Hindlimb muscle (tissue), 1 donor: ENCODE results near the gene PLCG2. TPM values are rescaled to one million over a fixed set of nuclear protein-coding genes. Genes with fewer than 3 reads are reported as not detected.

Experiments
- DNase-seq: peaks from one replicate; pipeline ENCODE4 v3.0.0-alpha.2; 2013
- polyA plus RNA-seq: library from polyadenylated mRNA; unstranded; fragments of 120-200 nt; gene quantifications from one replicate; pipeline ENCODE4 v1.2.1, GENCODE V29; 2013; ENCODE audit not compliant: insufficient read length

PLCG2 gene
- polyA plus RNA-seq, 1 donor, result 8.8 TPM

DNA sequence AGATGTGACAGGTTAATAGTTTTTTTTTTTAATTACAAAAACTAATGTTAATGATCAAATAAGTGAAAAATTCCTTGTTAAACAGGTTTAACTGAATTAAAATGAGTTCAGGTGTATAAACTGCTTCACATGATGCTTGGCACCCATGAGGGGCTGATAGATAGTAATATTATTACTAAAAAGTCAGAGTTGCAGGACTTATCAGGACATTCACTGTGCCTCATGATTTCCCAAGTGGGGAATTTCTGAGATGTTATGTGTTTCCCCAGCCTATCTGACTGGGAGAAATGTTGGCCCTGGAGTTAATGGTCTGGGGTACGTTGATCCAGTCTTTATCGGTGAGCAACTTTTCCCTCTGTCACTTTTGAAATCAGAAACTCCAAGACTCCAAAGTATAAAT lies 102.1 kb downstream of the PLCG2 start:
- DNase-seq, result no peak

DNA sequence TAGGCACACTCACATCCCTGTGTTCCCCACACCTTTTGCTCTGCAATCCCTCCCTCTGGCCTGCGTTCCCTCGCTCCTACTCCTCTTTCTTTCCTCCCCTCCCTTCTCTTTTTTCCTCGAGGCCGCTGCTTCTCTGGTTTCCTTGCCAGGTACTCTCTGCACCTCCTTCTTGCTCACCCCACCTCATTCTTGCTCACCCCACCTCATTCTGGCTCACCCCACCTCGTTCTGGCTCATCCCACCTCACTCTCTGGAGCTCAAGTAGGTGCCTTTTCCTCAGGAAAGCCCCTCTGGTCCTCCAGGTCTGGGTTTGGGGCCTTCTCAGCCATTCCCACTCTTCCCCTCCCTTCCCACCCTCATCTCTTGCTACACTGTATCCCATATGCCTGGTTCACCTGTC lies 103.5 kb downstream of the PLCG2 start:
- DNase-seq, result no peak

DNA sequence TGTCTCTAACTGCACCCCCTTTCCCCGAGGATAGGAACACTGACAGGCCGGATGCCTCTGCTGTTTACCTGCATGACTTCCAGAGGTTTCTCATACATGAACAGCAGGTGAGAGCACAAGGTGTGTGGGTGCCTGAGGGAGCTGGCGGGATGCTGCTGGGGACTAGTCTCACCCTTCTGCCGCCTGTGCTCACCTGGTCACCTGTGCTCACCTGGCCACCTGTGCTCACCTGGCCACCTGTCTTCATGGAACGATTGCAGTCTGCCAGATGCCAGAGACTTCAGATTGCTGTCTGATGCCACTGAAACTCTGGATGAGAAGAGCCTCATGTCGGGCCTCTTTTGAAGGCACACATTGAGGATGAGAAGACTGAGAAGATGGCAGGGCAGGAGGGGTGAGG lies 104.1 kb downstream of the PLCG2 start:
- DNase-seq, result no peak

GRCh38 chr16:81885976-81886586 lies 107.0 kb downstream of the PLCG2 start:
- no peak for DNase-seq

DNA sequence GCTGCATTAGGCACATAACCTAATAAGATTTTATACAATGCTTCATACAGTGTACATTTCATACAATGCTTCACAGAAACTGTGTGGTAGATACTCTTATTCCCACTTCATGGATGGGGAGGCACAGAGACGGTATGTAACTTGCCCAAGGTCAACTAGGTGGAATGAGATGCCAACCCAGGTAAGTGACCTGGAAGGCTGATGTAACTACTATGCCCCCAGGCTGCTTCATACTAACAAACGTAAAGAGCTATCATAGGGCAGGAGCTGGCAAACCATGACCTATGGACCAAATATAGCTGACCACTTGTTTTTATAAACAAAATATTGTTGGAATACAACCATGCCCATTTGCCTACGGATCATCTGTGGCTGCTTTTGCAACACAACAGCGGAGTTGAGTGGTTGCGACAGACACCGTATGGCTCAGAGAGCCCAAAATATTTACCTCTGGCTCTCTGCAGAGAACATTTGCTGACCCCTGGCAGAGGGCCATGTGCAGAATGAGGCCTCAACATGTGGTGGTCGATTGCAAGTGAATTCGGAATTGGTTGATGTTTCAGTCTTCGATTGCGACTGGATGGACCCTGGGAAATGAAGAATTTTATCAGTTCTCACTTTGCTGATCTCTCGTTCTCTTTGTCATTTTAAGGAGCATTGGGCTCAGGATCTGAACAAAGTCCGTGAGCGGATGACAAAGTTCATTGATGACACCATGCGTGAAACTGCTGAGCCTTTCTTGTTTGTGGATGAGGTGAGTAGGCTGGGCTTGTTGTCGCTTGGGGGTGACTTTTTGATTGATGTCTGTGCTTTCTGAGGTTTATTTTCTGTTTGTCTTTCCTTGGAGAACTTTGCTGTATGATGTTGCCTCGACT lies 109.7 kb downstream of the PLCG2 start:
- DNase-seq, result no peak

- DNase-seq, result no peak
Measured at GRCh38 chr16:81891736-81892364, 112.8 kb downstream of the PLCG2 start.

DNA sequence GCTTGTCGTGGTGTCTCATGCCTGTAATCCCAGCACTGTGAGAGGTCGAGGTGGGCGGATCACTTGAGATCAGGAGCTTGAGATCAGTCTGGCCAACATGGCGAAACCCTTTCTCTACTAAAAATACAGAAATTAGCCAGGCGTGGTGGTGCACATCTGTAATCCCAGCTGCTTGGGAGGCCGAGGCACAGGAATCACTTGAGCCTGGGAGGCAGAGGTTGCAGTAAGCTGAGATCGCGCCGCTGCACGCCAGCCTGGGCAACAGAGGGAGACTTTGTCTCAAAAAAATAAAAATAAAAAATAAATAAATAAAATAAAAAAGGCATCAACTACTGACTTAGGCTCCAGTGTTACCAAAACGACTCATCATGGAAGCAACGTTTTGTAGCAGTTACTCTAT lies 115.5 kb downstream of the PLCG2 start:
- DNase-seq, result no peak

GRCh38 chr16:81896902-81897301 lies 117.8 kb downstream of the PLCG2 start:
- no peak for DNase-seq

DNA sequence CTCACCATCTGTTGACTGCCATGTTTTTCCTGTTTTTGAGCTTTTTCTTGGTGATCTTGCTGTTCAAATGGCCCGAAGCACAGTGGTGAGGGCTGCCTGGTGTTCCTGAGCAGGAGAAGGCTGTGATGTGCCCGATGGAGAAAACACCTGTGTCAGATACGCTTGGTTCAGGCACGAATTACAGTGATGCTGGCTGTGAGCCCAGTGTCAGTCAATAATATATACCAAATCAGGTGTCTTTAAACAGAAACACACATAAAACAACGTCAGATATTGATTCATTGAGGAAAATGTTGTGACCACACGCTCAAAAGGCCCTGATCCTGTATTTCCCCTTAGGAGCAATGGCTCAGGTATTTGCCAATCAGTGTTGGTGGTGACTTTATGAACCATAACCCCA lies 120.5 kb downstream of the PLCG2 start:
- DNase-seq, result no peak

DNA sequence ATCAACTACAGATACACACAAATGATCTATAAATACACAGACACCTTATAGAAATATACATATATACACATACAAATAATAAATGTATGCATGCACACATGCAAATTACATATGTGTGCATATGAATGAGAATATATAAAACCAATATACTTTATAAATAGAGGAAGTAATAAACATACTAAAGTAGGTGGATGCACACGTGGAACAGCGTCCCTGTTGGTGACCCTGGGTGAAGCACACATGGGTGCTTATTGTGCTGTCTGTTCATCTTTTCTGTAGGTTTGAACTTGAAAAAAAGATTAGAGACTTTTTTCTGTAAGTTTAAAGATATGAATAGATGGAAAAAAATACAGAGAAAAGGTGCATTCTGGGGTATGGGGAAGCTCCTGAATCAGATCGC lies 120.9 kb downstream of the PLCG2 start:
- DNase-seq, result no peak

DNA sequence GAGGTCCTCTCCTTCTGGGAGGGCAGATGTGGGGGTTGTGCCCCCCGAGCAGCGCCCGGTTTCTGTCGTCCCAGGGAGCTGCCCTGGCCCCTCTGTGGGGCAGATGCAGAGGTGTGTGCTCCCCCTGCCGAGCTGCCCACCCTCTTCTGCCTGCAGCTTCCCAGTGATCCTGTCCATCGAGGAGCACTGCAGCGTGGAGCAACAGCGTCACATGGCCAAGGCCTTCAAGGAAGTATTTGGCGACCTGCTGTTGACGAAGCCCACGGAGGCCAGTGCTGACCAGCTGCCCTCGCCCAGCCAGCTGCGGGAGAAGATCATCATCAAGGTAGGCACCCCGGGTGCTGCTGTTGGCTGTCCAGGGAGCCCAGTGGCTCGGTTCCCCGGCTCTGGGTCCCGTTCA lies 121.4 kb downstream of the PLCG2 start:
- no peak for DNase-seq

DNA sequence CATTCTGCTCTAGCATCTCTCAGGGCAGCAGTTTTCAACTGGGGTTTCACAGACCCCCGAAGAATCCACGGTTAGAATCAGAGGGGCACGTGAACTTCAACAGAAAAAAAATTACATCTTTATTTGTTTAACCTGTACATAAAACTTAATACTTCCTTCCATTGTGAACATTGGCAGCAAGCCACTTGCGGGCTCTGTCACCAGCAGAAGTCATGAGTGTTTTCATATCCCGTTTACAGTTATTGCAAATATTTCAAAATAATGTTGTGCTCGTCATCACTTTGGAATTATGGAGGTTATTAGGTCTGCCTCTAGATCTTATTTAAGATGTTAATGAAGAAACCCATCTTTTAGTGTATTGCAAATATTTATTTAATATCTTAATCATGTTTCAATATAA lies 122.4 kb downstream of the PLCG2 start:
- DNase-seq, result peak; percentile 14

DNA sequence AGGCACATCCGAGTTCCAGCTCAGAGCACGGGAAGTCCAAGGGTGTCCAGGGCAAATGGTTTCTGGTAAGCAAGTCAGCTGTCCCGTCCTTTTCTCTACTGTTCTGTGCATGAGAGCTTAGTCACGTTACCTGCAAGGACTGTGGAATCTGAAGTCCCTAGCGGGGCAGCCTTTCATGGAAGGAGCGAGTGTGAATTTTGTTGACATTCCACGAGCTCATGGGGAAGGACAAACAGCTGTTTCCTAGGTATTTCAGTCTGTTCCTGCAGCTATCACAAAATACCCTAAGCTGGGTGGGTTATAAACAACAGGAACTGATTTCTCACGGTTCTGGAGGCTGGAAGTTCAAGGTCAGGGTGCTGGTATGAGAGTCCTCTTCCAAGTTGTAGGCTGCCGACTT lies 122.9 kb downstream of the PLCG2 start:
- DNase-seq, result no peak

DNA sequence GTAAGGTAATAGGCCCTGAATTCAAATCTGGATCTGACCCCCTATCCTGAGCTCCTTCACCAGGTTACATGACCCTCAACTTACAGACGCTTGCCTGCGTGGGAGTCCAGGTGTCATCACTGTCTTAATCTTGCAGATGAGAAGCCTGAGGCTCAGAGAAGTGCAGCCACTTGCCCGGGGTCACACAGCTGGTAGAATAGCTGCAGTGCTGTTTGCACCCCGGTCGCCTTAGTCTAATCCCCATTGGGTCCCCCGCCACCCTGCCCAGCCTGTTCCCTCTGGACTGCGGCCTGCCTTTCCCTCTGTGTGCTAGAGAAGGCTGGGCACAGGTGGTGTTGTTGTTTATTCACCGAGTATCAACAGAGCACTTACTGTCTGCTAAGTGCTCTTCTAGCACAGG lies 125.2 kb downstream of the PLCG2 start:
- DNase-seq, result no peak

GRCh38 chr16:81905277-81905676 lies 126.2 kb downstream of the PLCG2 start:
- no peak for DNase-seq

DNA sequence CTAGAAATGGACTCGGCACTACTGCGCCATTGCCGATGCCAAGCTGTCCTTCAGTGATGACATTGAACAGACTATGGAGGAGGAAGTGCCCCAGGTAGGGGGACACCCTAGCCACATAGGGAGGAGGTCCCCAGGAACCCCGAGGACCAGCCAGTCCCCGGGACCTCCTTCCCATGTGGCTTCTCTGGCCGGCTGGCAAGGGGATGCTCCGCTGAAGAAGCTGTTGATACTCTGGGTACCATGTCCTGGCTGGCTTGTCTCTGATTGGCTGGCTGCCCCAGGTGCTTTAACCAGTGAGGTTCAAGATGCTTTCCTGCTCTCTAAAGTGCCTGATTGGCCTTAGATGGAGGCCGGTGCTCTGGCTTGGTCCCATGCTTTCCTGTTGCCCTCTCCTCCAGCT lies 128.6 kb downstream of the PLCG2 start:
- no peak for DNase-seq

DNA sequence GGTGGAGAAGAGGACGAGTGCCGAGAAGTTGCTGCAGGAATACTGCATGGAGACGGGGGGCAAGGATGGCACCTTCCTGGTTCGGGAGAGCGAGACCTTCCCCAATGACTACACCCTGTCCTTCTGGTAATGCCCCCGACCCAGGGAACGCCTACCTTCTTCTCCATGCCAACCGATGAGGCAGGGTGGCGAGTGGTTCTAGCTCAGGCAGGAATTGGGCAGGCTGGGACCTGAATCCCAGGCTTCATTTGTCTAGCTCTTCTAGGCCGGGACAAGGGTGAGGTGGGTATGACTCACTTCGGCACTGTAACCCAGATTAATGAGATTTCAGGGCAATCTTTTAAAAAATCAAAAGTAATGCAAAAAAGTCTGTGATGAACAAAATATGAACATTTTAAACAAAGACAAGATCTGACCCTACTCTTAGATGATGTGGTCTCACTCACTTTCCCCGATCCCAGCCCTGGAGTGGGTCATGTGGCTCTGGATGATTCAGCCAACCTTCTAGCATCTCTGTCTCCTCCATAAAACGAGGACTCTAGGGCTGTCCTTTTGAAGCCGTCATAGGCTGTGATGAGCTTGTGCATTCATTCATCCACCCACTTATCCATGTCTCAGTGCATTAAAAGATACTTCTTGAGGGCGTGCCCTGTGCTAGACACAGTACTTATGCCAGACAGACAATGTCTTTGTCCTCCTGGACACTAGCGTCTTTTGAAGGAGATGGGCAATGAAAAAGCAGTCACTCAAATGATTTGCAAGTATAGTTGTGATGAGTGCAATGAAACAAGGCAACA lies 129.6 kb downstream of the PLCG2 start:
- no peak for DNase-seq

GRCh38 chr16:81910366-81910885 lies 131.3 kb downstream of the PLCG2 start:
- DNase-seq, result no peak

DNA sequence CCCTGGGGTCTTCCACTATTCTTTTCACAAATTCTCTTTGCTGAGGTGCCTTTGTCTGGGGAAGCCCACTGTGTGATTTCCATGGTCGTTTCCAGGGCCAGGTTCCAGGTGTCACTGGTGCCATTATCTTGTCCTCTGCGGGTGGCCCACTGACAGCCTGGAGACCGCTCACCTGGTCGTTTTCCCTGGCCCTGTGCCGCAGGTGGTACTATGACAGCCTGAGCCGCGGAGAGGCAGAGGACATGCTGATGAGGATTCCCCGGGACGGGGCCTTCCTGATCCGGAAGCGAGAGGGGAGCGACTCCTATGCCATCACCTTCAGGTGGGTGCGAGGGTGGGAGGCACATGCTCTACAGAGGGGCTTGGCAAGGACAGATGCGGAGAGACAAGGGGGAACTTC lies 133.3 kb downstream of the PLCG2 start:
- no peak for DNase-seq

GRCh38 chr16:81913222-81913621 lies 134.1 kb downstream of the PLCG2 start:
- no peak for DNase-seq

DNA sequence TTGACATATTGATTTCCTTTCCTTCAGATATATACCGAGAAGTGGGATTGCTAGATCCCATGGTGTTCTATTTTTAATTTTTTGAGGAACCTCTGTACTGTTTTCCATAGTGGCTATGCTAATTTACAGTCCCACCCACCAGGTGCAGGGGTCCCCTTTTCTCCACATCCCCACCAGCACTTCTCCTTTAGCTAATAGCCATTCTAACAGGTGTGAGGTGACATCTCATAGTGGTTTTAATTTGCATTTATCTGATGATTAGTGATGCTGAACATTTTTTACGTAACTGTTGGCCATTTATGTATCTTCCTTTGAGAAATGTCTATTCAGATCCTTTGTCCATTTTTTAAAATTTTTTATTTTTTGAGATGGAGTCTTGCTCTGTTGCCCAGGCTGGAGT lies 138.3 kb downstream of the PLCG2 start:
- no peak for DNase-seq

DNA sequence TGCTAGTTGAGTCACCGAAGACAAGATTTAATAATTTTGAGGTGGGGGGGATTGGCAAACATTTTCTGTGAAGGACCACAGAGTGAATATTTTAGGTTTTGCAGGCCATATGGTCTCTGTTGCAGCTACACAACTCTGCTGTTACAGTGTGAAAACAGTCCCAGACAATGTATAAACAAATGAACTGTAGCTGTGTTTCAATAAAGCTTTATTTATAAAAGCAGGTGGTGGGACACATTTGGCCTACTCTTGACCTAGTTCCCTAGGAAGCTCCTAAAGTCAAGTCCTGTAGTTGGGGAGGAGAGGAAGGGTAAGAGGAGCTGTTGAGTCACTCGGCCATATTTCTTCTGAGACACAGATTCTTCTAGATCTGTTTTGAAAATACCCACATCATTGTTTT lies 139.8 kb downstream of the PLCG2 start:
- no peak for DNase-seq

GRCh38 chr16:81920498-81920897 lies 141.4 kb downstream of the PLCG2 start:
- DNase-seq, result no peak
